GM19099 (cell line): Measurements from ENCODE around the gene FOXP1.

Experiments
- POLR2A ChIP-seq: IDR thresholded peaks from 3 replicates; pipeline ENCODE4 v1.6.1; 2011; ENCODE audit warnings: low read depth; ENCODE audit not compliant: insufficient read length; ENCODE audit errors: extremely low read depth

The FOXP1 gene

GRCh38 chr3:71076361-71077002, 507.0 kb downstream of the FOXP1 start:
- no peak for TF ChIP-seq POLR2A

- TF ChIP-seq POLR2A: no peak
These were observed 508.0 kb downstream of the FOXP1 start for GRCh38 chr3:71075494-71075893.

- no peak for TF ChIP-seq POLR2A
These were observed 509.1 kb downstream of the FOXP1 start for GRCh38 chr3:71074423-71074822.

- TF ChIP-seq POLR2A: no peak
These were observed 510.5 kb downstream of the FOXP1 start for GRCh38 chr3:71072986-71073385.

- TF ChIP-seq POLR2A: no peak
These were observed 511.2 kb downstream of the FOXP1 start for GRCh38 chr3:71072287-71072686.

- TF ChIP-seq POLR2A: no peak
These were observed 512.7 kb downstream of the FOXP1 start for GRCh38 chr3:71070497-71071463.

GRCh38 chr3:71069797-71070196, 513.7 kb downstream of the FOXP1 start:
- TF ChIP-seq POLR2A: no peak

- TF ChIP-seq POLR2A: no peak
These were observed 515.4 kb downstream of the FOXP1 start for GRCh38 chr3:71067977-71068654.

- no peak for TF ChIP-seq POLR2A
These were observed 516.7 kb downstream of the FOXP1 start for GRCh38 chr3:71066849-71067261.

GRCh38 chr3:71066356-71066755, 517.2 kb downstream of the FOXP1 start:
- TF ChIP-seq POLR2A: no peak

GRCh38 chr3:71065764-71066013, 517.8 kb downstream of the FOXP1 start:
- TF ChIP-seq POLR2A: no peak

GRCh38 chr3:71064956-71065763, 518.4 kb downstream of the FOXP1 start:
- TF ChIP-seq POLR2A: no peak

GRCh38 chr3:71064291-71064955, 519.1 kb downstream of the FOXP1 start:
- TF ChIP-seq POLR2A: no peak

GRCh38 chr3:71063773-71064290, 519.7 kb downstream of the FOXP1 start:
- no peak for TF ChIP-seq POLR2A

GRCh38 chr3:71062952-71063772, 520.4 kb downstream of the FOXP1 start:
- TF ChIP-seq POLR2A: no peak
